IMR-90 (cell line): ENCODE measurements around the gene LRIG1. TPM values are rescaled to one million over a fixed set of nuclear protein-coding genes. Genes with fewer than 3 reads are reported as not detected.

Experiments used
- ATAC-seq: fragments of 200-7000 bp; cut with Tn5 transposase; 2 replicates; pipeline ENCODE4 v1.9.1; 2020; ENCODE audit warnings: low read depth, mild to moderate bottlenecking, moderate library complexity
- BruUV-seq: library from RNA; stranded (reverse); fragments of 400-500 nt; replicated peaks from 2 replicates; lab custom pipeline; 2021; lab: Mats Ljungman, UMichigan
- CTCF ChIA-PET: fragments of 300-600 bp; formaldehyde crosslinking; extraction: SDS; loops from one replicate; lab custom pipeline; 2021; ENCODE audit warnings: antibody characterized with exemption; lab: Yijun Ruan, JAX
- POLR2A ChIA-PET: fragments of 300-600 bp; sonication (Branson Sonifier 250); formaldehyde crosslinking; loops from one replicate; lab custom pipeline; 2022; ENCODE audit warnings: antibody characterized with exemption; ENCODE audit not compliant: unreplicated experiment; lab: Charles Lee
- DNase-seq: peaks from one replicate; pipeline ENCODE4 v3.0.0; 2013
- H2AFZ ChIP-seq: replicated peaks from 2 replicates; pipeline ENCODE3; 2013; ENCODE audit warnings: low read length, mild to moderate bottlenecking; ENCODE audit not compliant: poor library complexity
- H2AK5ac ChIP-seq: 2 replicates; pipeline ENCODE4 v1.6.1; 2013; ENCODE audit warnings: low read depth, low read length, inconsistent platforms
- H2AK9ac ChIP-seq: replicated peaks from 2 replicates; pipeline ENCODE3; 2013; ENCODE audit warnings: mild to moderate bottlenecking, low read depth, low read length, moderate library complexity; ENCODE audit not compliant: poor library complexity
- H2BK120ac ChIP-seq: 2 replicates; pipeline ENCODE4 v1.6.1; 2013; ENCODE audit warnings: low read depth, low read length, inconsistent platforms
- H2BK15ac ChIP-seq: 3 replicates; pipeline ENCODE4 v1.6.1; 2013; ENCODE audit warnings: low read depth, low read length, inconsistent platforms
- H2BK20ac ChIP-seq: 2 replicates; pipeline ENCODE4 v1.6.1; 2013; ENCODE audit warnings: low read depth, mild to moderate bottlenecking, inconsistent platforms, low read length, moderate library complexity
- H2BK5ac ChIP-seq: 2 replicates; pipeline ENCODE4 v1.6.1; 2013; ENCODE audit warnings: mild to moderate bottlenecking, low read depth, low read length, inconsistent platforms; ENCODE audit not compliant: poor library complexity, severe bottlenecking
- H3K14ac ChIP-seq: replicated peaks from 2 replicates; pipeline ENCODE4 v1.6.1; 2013; ENCODE audit warnings: low read depth, low read length, inconsistent platforms
- H3K18ac ChIP-seq: 2 replicates; pipeline ENCODE4 v1.6.1; 2013; ENCODE audit warnings: low read depth, low read length, control low read depth
- H3K23ac ChIP-seq: 2 replicates; pipeline ENCODE4 v1.6.1; 2013; ENCODE audit warnings: low read depth, low read length, inconsistent platforms
- H3K27ac ChIP-seq: 2 replicates; pipeline ENCODE4 v1.5.1; 2013; ENCODE audit warnings: mild to moderate bottlenecking, control low read depth, low read length; ENCODE audit not compliant: insufficient read depth
- H3K27me3 ChIP-seq: 2 replicates; pipeline ENCODE4 v1.6.1; 2013; ENCODE audit warnings: low read length; ENCODE audit not compliant: control insufficient read depth, insufficient read depth
- H3K36me3 ChIP-seq: 2 replicates; pipeline ENCODE4 v1.6.1; 2013; ENCODE audit warnings: low read length, mixed read lengths; ENCODE audit not compliant: control insufficient read depth, insufficient read depth
- H3K4ac ChIP-seq: 2 replicates; pipeline ENCODE4 v1.6.1; 2013; ENCODE audit warnings: low read depth, low read length, inconsistent platforms
- H3K4me1 ChIP-seq: 2 replicates; pipeline ENCODE4 v1.6.1; 2013; ENCODE audit warnings: low read length, mixed read lengths; ENCODE audit not compliant: control insufficient read depth, insufficient read depth
- H3K4me2 ChIP-seq: 2 replicates; pipeline ENCODE4 v1.6.1; 2013; ENCODE audit warnings: low read depth, mild to moderate bottlenecking, control low read depth, low read length, moderate library complexity
- H3K4me3 ChIP-seq: 2 replicates; pipeline ENCODE4 v1.5.1; 2013; ENCODE audit warnings: low read depth, mild to moderate bottlenecking, control low read depth, low read length, moderate library complexity; ENCODE audit not compliant: insufficient read depth
- H3K56ac ChIP-seq: 2 replicates; pipeline ENCODE4 v1.6.1; 2013; ENCODE audit warnings: low read length, inconsistent platforms; ENCODE audit not compliant: insufficient read depth; ENCODE audit errors: extremely low read depth
- H3K79me1 ChIP-seq, 2 experiments: 2 replicates each; pipeline ENCODE4 v1.6.1; 2013; ENCODE audit warnings: low read length in 2 of 2, inconsistent platforms in 1 of 2, low read depth in 1 of 2
- H3K9ac ChIP-seq: 2 replicates; pipeline ENCODE4 v1.6.1; 2013; ENCODE audit warnings: low read depth, low read length, control low read depth
- H3K9me1 ChIP-seq: 2 replicates; pipeline ENCODE4 v1.6.1; 2013; ENCODE audit warnings: low read length, inconsistent platforms; ENCODE audit not compliant: insufficient read depth
- H3K9me3 ChIP-seq: 2 replicates; pipeline ENCODE4 v1.6.1; 2013; ENCODE audit warnings: low read length; ENCODE audit not compliant: control insufficient read depth, insufficient read depth
- H4K20me1 ChIP-seq: 2 replicates; pipeline ENCODE4 v1.6.1; 2013; ENCODE audit warnings: low read length, inconsistent platforms; ENCODE audit not compliant: insufficient read depth
- H4K5ac ChIP-seq: 2 replicates; pipeline ENCODE4 v1.6.1; 2013; ENCODE audit warnings: mild to moderate bottlenecking, low read depth, low read length, control low read depth
- H4K8ac ChIP-seq, 2 experiments: 2 replicates each; pipeline ENCODE4 v1.6.1; 2013; ENCODE audit warnings: low read depth in 2 of 2, low read length in 2 of 2, control low read depth in 1 of 2, inconsistent platforms in 1 of 2
- H4K91ac ChIP-seq: 2 replicates; pipeline ENCODE4 v1.6.1; 2013; ENCODE audit warnings: low read depth, low read length, inconsistent platforms; ENCODE audit not compliant: insufficient read depth
- RFX5 ChIP-seq: IDR thresholded peaks from 2 replicates; pipeline ENCODE4 v1.8.0; 2012; ENCODE audit warnings: low read depth, mild to moderate bottlenecking, low read length, moderate library complexity
- WGBS, 2 experiments: methylation state at CpG; one replicate each; pipeline versions ENCODE4 v1.1.5 to v1.1.7; 2013; ENCODE audit warnings: missing lambda C conversion rate in 2 of 2; ENCODE audit not compliant: insufficient read length in 1 of 2; ENCODE audit errors: extremely low coverage in 2 of 2; 5-methylcytosine and 5-hydroxymethylcytosine counted together
- dilution Hi-C: fragments of 300-500 bp; cut with HindIII; formaldehyde crosslinking; loops from one replicate; pipeline ENCODE4 v1.14.3; 2018; ENCODE audit warnings: low sequenced_read_pairs; ENCODE audit not compliant: unreplicated experiment
- in situ Hi-C: fragments of 300-500 bp; cut with MboI; formaldehyde crosslinking; loops from 3 replicates; pipeline ENCODE4 v1.14.3; 2019; ENCODE audit warnings: low sequenced_read_pairs, inconsistent platforms, mixed read lengths
- intact Hi-C: fragments of 100-400 bp; cut with micrococcal nuclease; formaldehyde crosslinking; loops from 2 replicates; pipeline ENCODE4 v1.10.0; 2022
- polyA plus RNA-seq, 3 experiments: library from polyadenylated mRNA; depleted of rRNA; stranded (reverse); fragments of >200 nt; gene quantifications; 2 replicates each; pipeline ENCODE4 v1.2.3, GENCODE V29; 2012; ENCODE audit warnings: low replicate concordance in 1 of 3
- total RNA-seq: library from RNA; depleted of rRNA; stranded (reverse); fragments of >200 nt; gene quantifications from 2 replicates; pipeline ENCODE4 v1.2.3, GENCODE V29; 2012

LRIG1 gene
- total and polyA plus RNA-seq, 2 of the 4 experiments (the other 2 are of a cell fraction), result 62.8 to 87.8 TPM

- peak overlapping the region; percentile 82; the same call in 2 of the 3 replicates for H2BK15ac ChIP-seq
- no peaks in the 10 kb centered on the region for H3K27me3 ChIP-seq
- peak overlapping the region; percentile 22; the same call in 1 of the 2 replicates for H3K4ac ChIP-seq
- no peak for TF ChIP-seq RFX5
- no peak overlapping the region for H3K27ac ChIP-seq
- H2BK120ac ChIP-seq, result peak overlapping the region; percentile 42
- peaks cover 14% of the 10 kb centered on the region for H3K9me1 ChIP-seq
- H4K5ac ChIP-seq, result peak overlapping the region; percentile 16; the same call in 1 of the 2 replicates
- H3K4me2 ChIP-seq, result no peak overlapping the region
- peaks cover 5% of the 10 kb centered on the region for H4K20me1 ChIP-seq
- ATAC-seq (no peak), DNase-seq (no peak)
- WGBS, 2 experiments, result 92% methylated on average over 2 of the region's 5 CpGs; no CpG with 5 or more reads in 1 of the 2 experiments
- peaks cover 35 to 63% of the 10 kb centered on the region in 2 experiments for H3K79me1 ChIP-seq
- H4K91ac ChIP-seq, result 0 out of 2 replicates have a peak overlapping the region, but pooled peaks have one; percentile 42
- dilution Hi-C loops (no loop called here), intact Hi-C loops (loop anchor here (5.0 kb wide), 1 partner anchor 47 kb away; no protein-coding TSS in a partner anchor), in situ Hi-C loops (no loop called here)
- 0 out of 2 replicates have a peak overlapping the region, but pooled peaks have one; percentile 62 for H2BK20ac ChIP-seq
- peaks cover 5% of the 10 kb centered on the region; the same call in 1 of the 2 replicates for H3K9me3 ChIP-seq
- CTCF ChIA-PET, result no interaction called here
- H2AK9ac ChIP-seq, result no peak overlapping the region
- H3K18ac ChIP-seq, result peak overlapping the region; percentile 9; the same call in 1 of the 2 replicates
- no TSS peak for BruUV-seq
- no peak overlapping the region for H2BK5ac ChIP-seq
- no peak overlapping the region for H3K4me3 ChIP-seq
- H3K36me3 ChIP-seq, result no peaks in the 10 kb centered on the region
- H2AK5ac ChIP-seq, result peak overlapping the region; percentile 76; the same call in 1 of the 2 replicates
- no peak overlapping the region for H3K56ac ChIP-seq
- POLR2A ChIA-PET, result no interaction called here
- no peak overlapping the region for H3K14ac ChIP-seq
- H3K4me1 ChIP-seq, result peaks cover 20% of the 10 kb centered on the region
- H2AFZ ChIP-seq, result no peak overlapping the region
- no peak overlapping the region for H3K23ac ChIP-seq
- H3K9ac ChIP-seq, result no peak overlapping the region
- H4K8ac ChIP-seq, result peak overlapping the region in 1 of 2 experiments; percentile 14; a peak in 1 of 4 replicates
Measured at GRCh38 chr3:66425032-66425431, 75.8 kb downstream of the LRIG1 start.
